DOHH2 (cell line): Measurements from ENCODE around the gene OR51A7.
"Not testable (repeated sequence)": the region's sequence is repeated elsewhere in the genome, so short reads cannot be mapped to it uniquely, and the experiment has no call there.

Experiments used
- H3F3A ChIP-seq: fragments of 200-600 bp; sonication (generic), shearing (Covaris generic); 2 replicates; pipeline ENCODE4 v1.6.0; 2016; ENCODE audit warnings: antibody characterized with exemption, mild to moderate bottlenecking; ENCODE audit not compliant: control insufficient read depth, insufficient read depth
- H3K27ac ChIP-seq: fragments of 200-600 bp; sonication (generic); 2 replicates; pipeline ENCODE4 v1.5.1; 2014; ENCODE audit warnings: low read depth, mild to moderate bottlenecking, low read length, moderate library complexity
- H3K27me3 ChIP-seq: fragments of 200-600 bp; sonication (generic); 2 replicates; pipeline ENCODE4 v1.6.1; 2014; ENCODE audit warnings: mild to moderate bottlenecking, low read length, mixed read lengths; ENCODE audit not compliant: control insufficient read depth
- H3K36me3 ChIP-seq: fragments of 200-600 bp; sonication (generic); 2 replicates; pipeline ENCODE4 v1.6.1; 2014; ENCODE audit warnings: mild to moderate bottlenecking, low read length, moderate library complexity, mixed read lengths; ENCODE audit not compliant: control insufficient read depth
- H3K4me1 ChIP-seq: fragments of 200-600 bp; sonication (generic); 2 replicates; pipeline ENCODE4 v1.6.1; 2014; ENCODE audit warnings: mild to moderate bottlenecking, low read length, mixed read lengths; ENCODE audit not compliant: control insufficient read depth
- H3K4me2 ChIP-seq: fragments of 200-600 bp; sonication (generic); 2 replicates; pipeline ENCODE4 v1.6.0; 2014; ENCODE audit warnings: mild to moderate bottlenecking, low read length, moderate library complexity
- H3K4me3 ChIP-seq: fragments of 200-600 bp; sonication (generic); 2 replicates; pipeline ENCODE4 v1.5.1; 2014; ENCODE audit warnings: mild to moderate bottlenecking, low read length, mixed read lengths
- H3K79me2 ChIP-seq: fragments of 200-600 bp; sonication (generic); 2 replicates; pipeline ENCODE4 v1.6.1; 2014; ENCODE audit warnings: mild to moderate bottlenecking, low read length, mixed read lengths; ENCODE audit not compliant: control insufficient read depth
- H3K9me2 ChIP-seq: fragments of 200-600 bp; sonication (generic); replicated peaks from 2 replicates; pipeline ENCODE4 v1.6.1; 2014; ENCODE audit warnings: mild to moderate bottlenecking, low read length, mixed read lengths; ENCODE audit not compliant: control insufficient read depth
- H3K9me3 ChIP-seq: fragments of 200-600 bp; sonication (generic); 2 replicates; pipeline ENCODE4 v1.6.1; 2014; ENCODE audit warnings: antibody characterized with exemption, low read length, mixed read lengths; ENCODE audit not compliant: control insufficient read depth, insufficient read depth
- H4K20me1 ChIP-seq: fragments of 200-600 bp; sonication (generic); 2 replicates; pipeline ENCODE4 v1.6.0; 2014; ENCODE audit warnings: low read depth, mild to moderate bottlenecking, antibody characterized with exemption, low read length, moderate library complexity; ENCODE audit not compliant: control insufficient read depth, insufficient read depth
- EZH2phosphoT487 ChIP-seq: fragments of 200-600 bp; sonication (generic); IDR thresholded peaks from 2 replicates; pipeline ENCODE4 v1.6.1; 2017; ENCODE audit warnings: borderline replicate concordance, mild to moderate bottlenecking, antibody characterized with exemption, low read length, moderate library complexity, mixed read lengths
- TF ChIP-seq, protein P1 (sequence below): fragments of 200-600 bp; sonication (generic); IDR thresholded peaks from one replicate; pipeline ENCODE4 v1.5.1; 2014; ENCODE audit warnings: antibody characterized with exemption, mild to moderate bottlenecking, low read depth, low read length; ENCODE audit not compliant: poor library complexity, severe bottlenecking

OR51A7 gene, protein sequence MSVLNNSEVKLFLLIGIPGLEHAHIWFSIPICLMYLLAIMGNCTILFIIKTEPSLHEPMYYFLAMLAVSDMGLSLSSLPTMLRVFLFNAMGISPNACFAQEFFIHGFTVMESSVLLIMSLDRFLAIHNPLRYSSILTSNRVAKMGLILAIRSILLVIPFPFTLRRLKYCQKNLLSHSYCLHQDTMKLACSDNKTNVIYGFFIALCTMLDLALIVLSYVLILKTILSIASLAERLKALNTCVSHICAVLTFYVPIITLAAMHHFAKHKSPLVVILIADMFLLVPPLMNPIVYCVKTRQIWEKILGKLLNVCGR

DNA sequence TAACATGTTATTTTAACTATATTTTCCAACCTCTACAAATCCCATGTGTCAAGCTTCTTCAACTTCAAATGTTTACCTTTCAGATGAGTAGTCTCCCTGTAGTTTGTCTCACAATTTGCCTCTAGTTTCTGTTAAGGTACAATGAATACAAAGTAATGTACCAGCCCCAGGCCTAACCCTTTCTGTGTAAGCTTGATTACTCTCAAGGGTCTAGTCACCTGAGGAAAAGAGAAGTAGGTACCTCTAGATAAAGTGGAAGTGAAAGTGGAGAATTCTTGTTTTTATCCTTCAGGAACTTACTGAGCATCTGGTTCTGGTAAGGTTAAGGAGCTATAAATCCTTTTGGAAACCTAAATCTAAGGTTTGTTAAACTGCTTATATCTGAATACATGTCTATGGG, at the start of gene OR51A7:
OR51A7 (plus strand) TSS at position 300 of the 400 bp plus-strand sequence. CDS start 3,587 bp downstream, outside the sequence.
- Histone ChIP-seq H3K27me3 (no peaks in the 10 kb centered on the region), H3K9me3 (no peaks in the 10 kb centered on the region), H3K4me3 (no peak within 1 kb of the TSS), H3K27ac (no peak within 1 kb of the TSS), H3F3A (no peaks in the 10 kb centered on the region), H3K36me3 (no peaks in the 10 kb centered on the region), H3K9me2 (no peaks in the 10 kb centered on the region), H4K20me1 (no peaks in the 10 kb centered on the region), H3K4me2 (no peak within 1 kb of the TSS), H3K79me2 (no peaks in the 10 kb centered on the region), H3K4me1 (no peaks in the 10 kb centered on the region)
- TF ChIP-seq, protein P1, sequence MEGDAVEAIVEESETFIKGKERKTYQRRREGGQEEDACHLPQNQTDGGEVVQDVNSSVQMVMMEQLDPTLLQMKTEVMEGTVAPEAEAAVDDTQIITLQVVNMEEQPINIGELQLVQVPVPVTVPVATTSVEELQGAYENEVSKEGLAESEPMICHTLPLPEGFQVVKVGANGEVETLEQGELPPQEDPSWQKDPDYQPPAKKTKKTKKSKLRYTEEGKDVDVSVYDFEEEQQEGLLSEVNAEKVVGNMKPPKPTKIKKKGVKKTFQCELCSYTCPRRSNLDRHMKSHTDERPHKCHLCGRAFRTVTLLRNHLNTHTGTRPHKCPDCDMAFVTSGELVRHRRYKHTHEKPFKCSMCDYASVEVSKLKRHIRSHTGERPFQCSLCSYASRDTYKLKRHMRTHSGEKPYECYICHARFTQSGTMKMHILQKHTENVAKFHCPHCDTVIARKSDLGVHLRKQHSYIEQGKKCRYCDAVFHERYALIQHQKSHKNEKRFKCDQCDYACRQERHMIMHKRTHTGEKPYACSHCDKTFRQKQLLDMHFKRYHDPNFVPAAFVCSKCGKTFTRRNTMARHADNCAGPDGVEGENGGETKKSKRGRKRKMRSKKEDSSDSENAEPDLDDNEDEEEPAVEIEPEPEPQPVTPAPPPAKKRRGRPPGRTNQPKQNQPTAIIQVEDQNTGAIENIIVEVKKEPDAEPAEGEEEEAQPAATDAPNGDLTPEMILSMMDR, result no peak
- no peak for TF ChIP-seq EZH2phosphoT487

DNA sequence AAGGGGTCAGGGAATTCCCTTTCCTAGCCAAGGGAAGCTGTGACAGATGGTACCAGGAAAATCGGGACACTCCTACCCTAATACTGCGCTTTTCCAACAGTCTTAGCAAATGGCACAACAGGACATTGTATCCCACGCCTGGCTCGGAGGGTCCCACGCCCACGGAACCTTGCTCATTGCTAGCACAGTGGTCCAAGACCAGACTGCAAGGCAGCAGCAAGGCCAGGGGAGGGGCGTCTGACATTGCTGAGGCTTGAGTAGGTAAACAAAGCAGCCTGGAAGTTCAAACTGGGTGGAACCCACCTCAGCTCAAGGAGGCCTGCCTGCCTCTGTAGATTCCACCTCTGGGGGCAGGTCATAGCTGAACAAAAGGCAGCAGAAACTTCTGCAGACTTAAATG, 49.3 kb upstream of the OR51A7 start:
- not testable (repeated sequence) for H3K79me2 ChIP-seq, H3K9me3 ChIP-seq, H3K36me3 ChIP-seq, H3K27me3 ChIP-seq, H3K9me2 ChIP-seq, H3K4me2 ChIP-seq, H3F3A ChIP-seq, H3K27ac ChIP-seq, H3K4me3 ChIP-seq, H4K20me1 ChIP-seq, H3K4me1 ChIP-seq

DNA sequence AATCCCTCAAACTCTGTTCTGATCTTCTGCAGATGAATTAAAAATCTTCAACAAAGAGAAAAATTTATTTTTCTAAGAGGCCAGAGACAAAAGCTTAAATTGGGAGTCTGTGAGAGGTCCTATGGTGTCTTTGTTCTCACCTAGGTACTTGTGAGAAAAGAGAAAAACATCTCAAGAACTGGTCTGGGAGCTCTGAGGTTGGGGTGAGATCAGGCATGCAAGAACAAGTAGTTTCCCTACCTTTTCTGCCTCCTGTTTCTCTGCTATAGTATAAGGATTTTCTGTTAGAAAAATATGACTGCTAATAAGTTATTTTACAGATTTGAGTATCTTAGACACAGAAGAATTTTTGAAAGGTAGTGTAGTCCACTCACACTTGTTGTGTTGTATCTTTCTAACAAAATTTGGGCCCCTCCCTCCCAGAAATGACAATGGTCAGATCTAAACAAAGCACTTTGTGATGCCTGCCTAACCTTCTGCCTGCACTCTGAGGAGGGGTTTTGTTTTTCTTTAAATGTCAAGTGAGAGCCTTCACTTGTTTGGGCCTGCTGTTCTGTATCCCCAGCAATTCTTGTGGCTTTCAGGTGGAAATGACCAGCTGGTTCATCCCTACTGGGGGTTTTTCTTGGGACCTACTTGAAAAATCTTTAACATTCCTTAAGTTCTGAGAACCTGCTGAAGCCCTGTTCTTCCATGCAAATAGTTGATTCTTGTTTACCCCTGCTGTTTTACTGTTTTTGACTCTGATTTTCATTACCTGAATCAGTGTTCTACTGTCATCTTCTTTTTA, 40.9 kb upstream of the OR51A7 start:
- TF ChIP-seq, protein P1, result no peak
- no peak for TF ChIP-seq EZH2phosphoT487
- no peaks in the 10 kb centered on the region for H3K9me2 ChIP-seq
- no peak overlapping the region for H3K4me2 ChIP-seq

DNA sequence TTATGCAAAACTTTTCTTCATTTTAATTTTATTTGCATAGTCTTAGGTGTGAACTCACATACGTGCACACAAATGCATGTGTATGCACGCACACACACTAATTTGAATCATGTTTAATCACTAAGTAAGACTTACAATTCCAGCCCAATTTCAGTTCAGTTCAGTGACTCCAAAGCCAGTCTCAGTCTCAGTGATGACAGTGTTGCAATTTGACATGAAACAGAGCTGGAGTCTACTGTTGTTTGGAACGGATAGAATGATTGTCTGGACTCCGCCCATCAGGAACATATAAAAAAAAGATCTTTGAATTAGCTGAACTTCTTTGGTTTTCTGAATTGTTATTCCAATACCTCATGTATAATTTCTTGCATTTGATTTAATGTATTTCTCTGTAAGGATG, 39.7 kb upstream of the OR51A7 start:
- H3K36me3 ChIP-seq, result no peaks in the 10 kb centered on the region
- H3K4me1 ChIP-seq, result no peaks in the 10 kb centered on the region
- H3K9me3 ChIP-seq, result no peaks in the 10 kb centered on the region
- H3F3A ChIP-seq, result no peaks in the 10 kb centered on the region
- H3K27ac ChIP-seq, result no peak overlapping the region
- no peaks in the 10 kb centered on the region for H3K79me2 ChIP-seq
- no peaks in the 10 kb centered on the region for H3K27me3 ChIP-seq
- TF ChIP-seq, protein P1, result no peak
- no peak for TF ChIP-seq EZH2phosphoT487
- no peak overlapping the region for H3K4me2 ChIP-seq
- no peaks in the 10 kb centered on the region for H3K9me2 ChIP-seq
- no peaks in the 10 kb centered on the region for H4K20me1 ChIP-seq
- no peak overlapping the region for H3K4me3 ChIP-seq

More for the DNA sequence above, 40.9 kb upstream of the OR51A7 start:
- Histone ChIP-seq H3K79me2 (no peaks in the 10 kb centered on the region), H3K9me3 (no peaks in the 10 kb centered on the region), H3K4me1 (no peaks in the 10 kb centered on the region), H3K27me3 (no peaks in the 10 kb centered on the region), H3K4me3 (no peak overlapping the region), H3F3A (no peaks in the 10 kb centered on the region), H3K27ac (no peak overlapping the region), H3K36me3 (no peaks in the 10 kb centered on the region), H4K20me1 (no peaks in the 10 kb centered on the region)
